ENCODE measurements around the gene TBC1D3L. TPM values are rescaled to one million over a fixed set of nuclear protein-coding genes. Genes with fewer than 3 reads are reported as not detected.
"Not testable (repeated sequence)": the region's sequence is repeated elsewhere in the genome, so short reads cannot be mapped to it uniquely, and the experiment has no call there.

TBC1D3L gene
- 30.4 TPM for total RNA-seq

DNA sequence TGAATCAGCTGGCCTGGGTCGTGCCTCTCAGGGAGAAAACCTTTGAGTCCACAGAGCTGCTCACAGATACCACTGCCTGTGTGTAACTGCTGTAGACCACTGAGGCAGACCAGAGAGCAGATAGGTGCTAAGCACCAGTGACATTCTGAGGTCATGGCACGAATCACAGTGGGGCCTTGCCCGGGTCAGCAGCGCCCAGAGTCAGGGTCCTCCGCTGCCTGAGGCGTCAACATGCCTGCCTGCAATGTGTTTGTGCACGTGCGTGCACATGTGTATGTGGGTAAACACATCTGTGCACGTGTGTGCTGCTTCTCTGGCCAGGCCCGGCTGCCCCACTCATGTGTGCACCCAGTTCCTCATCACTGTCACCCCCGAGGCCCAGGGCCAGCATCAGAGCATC lies at the start of gene TBC1D3L:
Gene TBC1D3L, minus strand, starts transcription at position 101 of the 400 bp plus-strand sequence. CDS start 1,540 bp downstream, outside the sequence.
- not testable (repeated sequence) for DNase-seq (ENCODE audit: low spot score)

DNA sequence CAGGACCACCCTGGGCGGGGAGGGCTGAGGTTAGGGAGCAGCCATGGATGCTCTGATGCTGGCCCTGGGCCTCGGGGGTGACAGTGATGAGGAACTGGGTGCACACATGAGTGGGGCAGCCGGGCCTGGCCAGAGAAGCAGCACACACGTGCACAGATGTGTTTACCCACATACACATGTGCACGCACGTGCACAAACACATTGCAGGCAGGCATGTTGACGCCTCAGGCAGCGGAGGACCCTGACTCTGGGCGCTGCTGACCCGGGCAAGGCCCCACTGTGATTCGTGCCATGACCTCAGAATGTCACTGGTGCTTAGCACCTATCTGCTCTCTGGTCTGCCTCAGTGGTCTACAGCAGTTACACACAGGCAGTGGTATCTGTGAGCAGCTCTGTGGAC lies 14.8 kb upstream of the TBC1D3L start, which contains the start of gene TBC1D3D:
Gene TBC1D3D, plus strand, starts transcription at position 301 of the 400 bp plus-strand sequence. CDS start 1,585 bp downstream, outside the sequence.
- DNase-seq (ENCODE audit: low spot score), result not testable (repeated sequence)

Other genes starting within 250 kb of the TBC1D3L start
- gene HNF1B, start 244.0 kb downstream of the TBC1D3L start, total RNA-seq, result 31.5 TPM
- not detected for gene TBC1D3K, start 64.6 kb downstream of the TBC1D3L start, total RNA-seq
- 4.0 TPM for gene TBC1D3D, start 14.9 kb upstream of the TBC1D3L start, total RNA-seq
- gene TBC1D3C, start 79.6 kb upstream of the TBC1D3L start, total RNA-seq, result not detected
- gene TBC1D3E, start 138.9 kb upstream of the TBC1D3L start, total RNA-seq, result not detected
- gene TBC1D3, start 203.5 kb upstream of the TBC1D3L start, total RNA-seq, result not detected

Measured in ureter (tissue), 1 donor.